H9 (cell line): ENCODE measurements around the gene HS6ST2. TPM values are rescaled to one million over a fixed set of nuclear protein-coding genes. Genes with fewer than 3 reads are reported as not detected.

Experiments used
- DNase-seq: peaks from one replicate; pipeline ENCODE4 v3.0.0-alpha.2; 2017
- H2AFZ ChIP-seq: one replicate; pipeline ENCODE4 v1.6.1; 2013; ENCODE audit warnings: mild to moderate bottlenecking, low read length, control low read depth, moderate library complexity
- H2AK5ac ChIP-seq: 2 replicates; pipeline ENCODE4 v1.6.1; 2013; ENCODE audit warnings: low read length, control low read depth, mixed read lengths; ENCODE audit not compliant: insufficient read length
- H2BK120ac ChIP-seq: one replicate; pipeline ENCODE4 v1.6.1; 2013; ENCODE audit warnings: low read depth, mild to moderate bottlenecking, low read length, control low read depth, inconsistent platforms; ENCODE audit not compliant: poor library complexity, severe bottlenecking
- H2BK12ac ChIP-seq: 2 replicates; pipeline ENCODE4 v1.6.1; 2013; ENCODE audit warnings: low read length, control low read depth, mixed read lengths, low read depth; ENCODE audit not compliant: insufficient read length
- H2BK15ac ChIP-seq: 2 replicates; pipeline ENCODE4 v1.6.1; 2013; ENCODE audit warnings: low read depth, low read length, control low read depth
- H2BK20ac ChIP-seq: one replicate; pipeline ENCODE4 v1.6.1; 2013; ENCODE audit warnings: low read depth, mild to moderate bottlenecking, low read length, control low read depth, inconsistent platforms; ENCODE audit not compliant: poor library complexity, severe bottlenecking
- H2BK5ac ChIP-seq: 2 replicates; pipeline ENCODE4 v1.6.1; 2013; ENCODE audit warnings: low read length, control low read depth, mixed read lengths; ENCODE audit not compliant: insufficient read length
- H3K14ac ChIP-seq: 2 replicates; pipeline ENCODE4 v1.6.1; 2013; ENCODE audit warnings: low read length, control low read depth; ENCODE audit not compliant: insufficient read depth
- H3K18ac ChIP-seq: 2 replicates; pipeline ENCODE4 v1.6.1; 2013; ENCODE audit warnings: low read depth, mild to moderate bottlenecking, mixed read lengths, low read length, control low read depth; ENCODE audit not compliant: insufficient read length
- H3K23ac ChIP-seq: 2 replicates; pipeline ENCODE4 v1.6.1; 2013; ENCODE audit warnings: low read length, control low read depth, mixed read lengths, low read depth; ENCODE audit not compliant: insufficient read length
- H3K23me2 ChIP-seq: 2 replicates; pipeline ENCODE4 v1.6.1; 2013; ENCODE audit warnings: low read depth, mild to moderate bottlenecking, mixed read lengths, low read length, control low read depth; ENCODE audit not compliant: insufficient read length, poor library complexity, severe bottlenecking
- H3K27ac ChIP-seq: 2 replicates; pipeline ENCODE4 v1.5.1; 2013; ENCODE audit warnings: low read length, control low read depth, mixed read lengths, low read depth; ENCODE audit not compliant: insufficient read length
- H3K27me3 ChIP-seq: 2 replicates; pipeline ENCODE4 v1.6.1; 2013; ENCODE audit warnings: low read length, control low read depth, inconsistent platforms; ENCODE audit not compliant: insufficient read depth
- H3K4ac ChIP-seq: 2 replicates; pipeline ENCODE4 v1.6.1; 2013; ENCODE audit warnings: low read depth, mild to moderate bottlenecking, control low read depth, inconsistent platforms, low read length, moderate library complexity
- H3K4me1 ChIP-seq: 2 replicates; pipeline ENCODE4 v1.6.1; 2013; ENCODE audit warnings: low read length, control low read depth, inconsistent platforms; ENCODE audit not compliant: insufficient read depth
- H3K4me2 ChIP-seq: 2 replicates; pipeline ENCODE4 v1.6.1; 2013; ENCODE audit warnings: low read length, control low read depth, mixed read lengths; ENCODE audit not compliant: insufficient read length, insufficient read depth
- H3K56ac ChIP-seq: 2 replicates; pipeline ENCODE4 v1.6.1; 2013; ENCODE audit warnings: low read depth, mild to moderate bottlenecking, mixed read lengths, low read length, control low read depth; ENCODE audit not compliant: insufficient read length
- H3K79me1 ChIP-seq: 2 replicates; pipeline ENCODE4 v1.6.1; 2013; ENCODE audit warnings: low read depth, mild to moderate bottlenecking, moderate library complexity, low read length, control low read depth, inconsistent platforms; ENCODE audit not compliant: insufficient read depth, poor library complexity, severe bottlenecking
- H3K79me2 ChIP-seq: 2 replicates; pipeline ENCODE4 v1.6.1; 2013; ENCODE audit warnings: low read length, control low read depth, inconsistent platforms; ENCODE audit not compliant: insufficient read depth
- H3K9ac ChIP-seq: 2 replicates; pipeline ENCODE4 v1.6.1; 2013; ENCODE audit warnings: low read length, control low read depth, mixed read lengths; ENCODE audit not compliant: insufficient read length; ENCODE audit errors: extremely low read depth
- H3K9me3 ChIP-seq: one replicate; pipeline ENCODE4 v1.6.1; 2013; ENCODE audit warnings: low read depth, low read length, inconsistent platforms; ENCODE audit not compliant: control insufficient read depth
- H3T11ph ChIP-seq: one replicate; pipeline ENCODE4 v1.6.1; 2013; ENCODE audit warnings: mild to moderate bottlenecking, low read length, control low read depth, inconsistent platforms
- H4K20me1 ChIP-seq: one replicate; pipeline ENCODE4 v1.6.1; 2013; ENCODE audit not compliant: control insufficient read depth, insufficient read length, insufficient read depth
- H4K5ac ChIP-seq: 2 replicates; pipeline ENCODE4 v1.6.1; 2013; ENCODE audit warnings: low read depth, mild to moderate bottlenecking, mixed read lengths, low read length, control low read depth; ENCODE audit not compliant: insufficient read length
- H4K8ac ChIP-seq: replicated peaks from 2 replicates; pipeline ENCODE4 v1.6.1; 2013; ENCODE audit warnings: low read length, control low read depth, mixed read lengths, low read depth; ENCODE audit not compliant: insufficient read length
- H4K91ac ChIP-seq: 2 replicates; pipeline ENCODE4 v1.6.1; 2013; ENCODE audit warnings: low read depth, mild to moderate bottlenecking, moderate library complexity, mixed read lengths, low read length, control low read depth; ENCODE audit not compliant: insufficient read length
- H3K27ac Mint-ChIP-seq, 3 experiments: 2 replicates in 2 of 3; 3 replicates in 1 of 3; pipeline ENCODE4 v1.8.0; 2020 to 2021; ENCODE audit warnings: mixed read lengths in 3 of 3, mild to moderate bottlenecking in 1 of 3, moderate library complexity in 1 of 3
- H3K27me3 Mint-ChIP-seq: 2 replicates; pipeline ENCODE4 v1.8.0; 2021; ENCODE audit warnings: low read depth, mild to moderate bottlenecking, moderate library complexity, mixed read lengths
- H3K36me3 Mint-ChIP-seq, 3 experiments: 2 replicates in 2 of 3; 3 replicates in 1 of 3; pipeline ENCODE4 v1.8.0; 2020 to 2021; ENCODE audit warnings: low read depth in 3 of 3, mixed read lengths in 3 of 3; ENCODE audit not compliant: insufficient read depth in 1 of 3
- H3K4me1 Mint-ChIP-seq, 2 experiments: 2 replicates each; pipeline ENCODE4 v1.8.0; 2020; ENCODE audit warnings: mixed read lengths in 2 of 2
- H3K4me3 Mint-ChIP-seq, 2 experiments: 2 replicates in 1 of 2; 3 replicates in 1 of 2; pipeline ENCODE4 v1.8.0; 2020 to 2021; ENCODE audit warnings: mild to moderate bottlenecking in 2 of 2, mixed read lengths in 2 of 2, moderate library complexity in 1 of 2
- H3K9me3 Mint-ChIP-seq, 2 experiments: 2 replicates in 1 of 2; 3 replicates in 1 of 2; pipeline ENCODE4 v1.8.0; 2020; ENCODE audit warnings: mild to moderate bottlenecking in 2 of 2, mixed read lengths in 2 of 2, moderate library complexity in 1 of 2
- CTCF ChIP-seq: fragments of 200-600 bp; sonication (generic); conservative IDR thresholded peaks from 3 replicates; pipeline ENCODE4 v1.8.0; 2021; ENCODE audit warnings: antibody characterized with exemption, mild to moderate bottlenecking
- WGBS: extraction: QIAGEN DNeasy Blood & Tissue Kit; methylation state at CpG from one replicate; pipeline ENCODE4 v1.1.7; 2013; ENCODE audit warnings: missing lambda C conversion rate, low lambda C conversion rate, mixed read lengths; ENCODE audit not compliant: insufficient read length; ENCODE audit errors: extremely low coverage; 5-methylcytosine and 5-hydroxymethylcytosine counted together
- total RNA-seq: library from RNA; stranded (reverse); gene quantifications from 2 replicates; pipeline ENCODE4 v1.2.1, GENCODE V29; 2021

The HS6ST2 gene
- total RNA-seq, 1 experiment from 2014 or later: 4.8 TPM

- Histone ChIP-seq H4K5ac (no peak overlapping the region), H3K18ac (peak overlapping the region; percentile 45), H3K4me1 (peaks cover 29% of the 10 kb centered on the region), H3K79me1 (no peaks in the 10 kb centered on the region), H2AK5ac (no peak overlapping the region), H3K23ac (no peak overlapping the region), H2BK12ac (peak overlapping the region; percentile 80), H2AFZ (no peak overlapping the region), H2BK120ac (no peak overlapping the region), H3K27me3 (no peaks in the 10 kb centered on the region), H3K79me2 (no peaks in the 10 kb centered on the region), H4K8ac (no peak overlapping the region), H3K56ac (no peak overlapping the region), H3K9me3 (no peaks in the 10 kb centered on the region), H3K9ac (no peak overlapping the region), H4K91ac (no peak overlapping the region), H3K14ac (no peak overlapping the region), H4K20me1 (no peaks in the 10 kb centered on the region), H3T11ph (no peak overlapping the region), H3K23me2 (peaks cover 4% of the 10 kb centered on the region), H2BK5ac (no peak overlapping the region), H3K4me2 (peak overlapping the region; percentile 89), H3K27ac (peak overlapping the region; percentile 55), H3K4ac (no peak overlapping the region), H2BK20ac (no peak overlapping the region), H2BK15ac (no peak overlapping the region)
- peak overlapping the region; percentile 54 to 73 for H3K4me3 Mint-ChIP-seq
- peak; percentile 40; the same call in 1 of the 3 replicates for TF ChIP-seq CTCF
- no peaks in the 10 kb centered on the region; a peak in 2 of 7 replicates for H3K36me3 Mint-ChIP-seq
- peak; percentile 60 for DNase-seq
- no peaks in the 10 kb centered on the region for H3K27me3 Mint-ChIP-seq
- no CpG with 5 or more reads among the region's 2 CpGs for WGBS
- H3K9me3 Mint-ChIP-seq: no peaks in the 10 kb centered on the region; a peak in 1 of 5 replicates
- H3K4me1 Mint-ChIP-seq: peaks cover 71 to 72% of the 10 kb centered on the region in 2 experiments
- peak overlapping the region; percentile 69 to 98 (median 97) for H3K27ac Mint-ChIP-seq
Measured at GRCh38 chrX:132876523-132877338, 81.7 kb downstream of the HS6ST2 start.
